Nucleus accumbens (tissue), 56 donors: Measurements from ENCODE around the gene MIF.

Experiments used
- DNase-seq, 56 donors: peaks; one replicate each; lab custom pipeline; 2025; lab: John Stamatoyannopoulos, UW

MIF gene

GRCh38 chr22:23874871-23875270, 19.3 kb upstream of the MIF start:
- DNase-seq, result no peak

GRCh38 chr22:23875801-23876200, 18.4 kb upstream of the MIF start:
- DNase-seq, result no peak

DNA sequence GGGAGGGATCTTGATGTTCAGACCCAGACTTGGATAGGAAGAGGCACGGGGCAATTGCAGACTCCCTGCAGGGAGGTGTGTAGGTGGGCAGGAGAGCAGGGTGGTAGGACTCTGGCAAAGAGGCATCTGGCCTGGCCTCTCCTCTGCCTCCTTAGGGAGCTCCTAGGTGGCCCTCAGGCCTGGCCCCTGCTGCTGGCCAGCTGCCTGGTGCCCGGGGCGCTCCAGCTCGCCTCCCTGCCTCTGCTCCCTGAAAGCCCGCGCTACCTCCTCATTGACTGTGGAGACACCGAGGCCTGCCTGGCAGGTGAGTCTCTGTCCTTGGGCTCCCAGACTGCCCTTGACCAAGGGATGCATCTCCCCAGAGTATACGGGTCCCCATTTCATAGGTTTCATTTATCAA, 16.6 kb upstream of the MIF start:
- no peak for DNase-seq

DNA sequence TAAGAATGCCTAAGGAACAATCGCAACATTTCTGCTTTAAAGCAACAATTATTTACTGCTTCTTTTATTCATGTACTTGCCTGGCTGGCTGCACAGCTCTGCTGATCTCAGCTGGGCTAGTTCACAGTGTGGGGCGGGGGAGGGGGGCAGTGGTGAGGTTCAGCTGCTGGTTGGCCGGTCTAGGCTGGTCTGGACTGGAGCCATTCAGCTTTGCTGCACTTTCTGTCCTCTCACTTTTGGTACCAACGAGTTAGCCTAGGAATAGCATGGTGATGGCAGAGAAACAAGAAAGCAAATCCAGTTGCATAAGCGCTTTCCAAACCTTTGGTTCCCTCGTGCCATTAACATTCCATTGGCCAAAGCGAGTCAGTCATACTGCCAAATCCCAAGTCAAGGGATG, 16.0 kb upstream of the MIF start:
- peak in 10 of 56 donors; percentile 9 to 55 (median 24) for DNase-seq

DNA sequence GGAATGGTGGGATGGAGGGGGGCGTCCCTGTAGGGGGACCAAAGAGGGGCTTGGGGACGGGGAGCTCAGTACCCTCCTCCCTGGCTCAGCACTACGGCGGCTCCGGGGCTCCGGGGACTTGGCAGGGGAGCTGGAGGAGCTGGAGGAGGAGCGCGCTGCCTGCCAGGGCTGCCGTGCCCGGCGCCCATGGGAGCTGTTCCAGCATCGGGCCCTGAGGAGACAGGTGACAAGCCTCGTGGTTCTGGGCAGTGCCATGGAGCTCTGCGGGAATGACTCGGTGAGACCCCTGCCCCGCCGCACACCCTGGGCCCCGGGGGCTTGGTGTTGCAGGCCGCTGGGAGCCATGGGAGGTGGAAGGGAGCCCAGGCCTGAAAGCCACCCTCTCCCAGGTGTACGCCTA, 11.8 kb upstream of the MIF start:
- no peak for DNase-seq

DNA sequence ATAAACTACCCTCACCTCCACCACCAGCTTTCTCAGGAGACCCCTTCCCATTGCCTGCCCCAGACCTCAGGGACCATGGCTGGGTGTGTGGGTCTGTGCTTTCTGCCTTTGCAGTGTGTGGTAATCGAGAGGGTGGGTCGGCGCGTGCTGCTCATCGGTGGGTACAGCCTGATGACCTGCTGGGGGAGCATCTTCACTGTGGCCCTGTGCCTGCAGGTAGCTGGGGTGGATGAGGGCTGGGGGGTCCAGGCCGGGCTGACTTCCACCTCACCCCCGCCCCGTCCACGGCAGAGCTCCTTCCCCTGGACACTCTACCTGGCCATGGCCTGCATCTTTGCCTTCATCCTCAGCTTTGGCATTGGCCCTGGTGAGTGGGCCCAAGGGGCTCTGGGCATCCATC, 10.5 kb upstream of the MIF start:
- DNase-seq, result no peak

DNA sequence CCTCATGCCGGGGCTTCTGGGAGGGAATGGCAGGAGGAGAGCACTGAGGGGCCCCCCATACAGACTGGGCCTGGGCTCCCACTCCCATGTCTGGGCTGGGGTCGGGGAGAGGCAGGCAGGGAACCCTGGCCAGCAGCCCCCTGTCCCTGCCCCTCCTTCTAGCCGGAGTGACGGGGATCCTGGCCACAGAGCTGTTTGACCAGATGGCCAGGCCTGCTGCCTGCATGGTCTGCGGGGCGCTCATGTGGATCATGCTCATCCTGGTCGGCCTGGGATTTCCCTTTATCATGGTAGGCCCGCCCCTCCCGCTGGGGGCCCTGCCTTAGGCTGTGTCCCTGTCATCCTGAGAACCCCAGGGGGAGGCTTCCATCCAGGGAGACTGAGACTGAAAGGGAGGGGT, 10.0 kb upstream of the MIF start:
- DNase-seq, result no peak

DNA sequence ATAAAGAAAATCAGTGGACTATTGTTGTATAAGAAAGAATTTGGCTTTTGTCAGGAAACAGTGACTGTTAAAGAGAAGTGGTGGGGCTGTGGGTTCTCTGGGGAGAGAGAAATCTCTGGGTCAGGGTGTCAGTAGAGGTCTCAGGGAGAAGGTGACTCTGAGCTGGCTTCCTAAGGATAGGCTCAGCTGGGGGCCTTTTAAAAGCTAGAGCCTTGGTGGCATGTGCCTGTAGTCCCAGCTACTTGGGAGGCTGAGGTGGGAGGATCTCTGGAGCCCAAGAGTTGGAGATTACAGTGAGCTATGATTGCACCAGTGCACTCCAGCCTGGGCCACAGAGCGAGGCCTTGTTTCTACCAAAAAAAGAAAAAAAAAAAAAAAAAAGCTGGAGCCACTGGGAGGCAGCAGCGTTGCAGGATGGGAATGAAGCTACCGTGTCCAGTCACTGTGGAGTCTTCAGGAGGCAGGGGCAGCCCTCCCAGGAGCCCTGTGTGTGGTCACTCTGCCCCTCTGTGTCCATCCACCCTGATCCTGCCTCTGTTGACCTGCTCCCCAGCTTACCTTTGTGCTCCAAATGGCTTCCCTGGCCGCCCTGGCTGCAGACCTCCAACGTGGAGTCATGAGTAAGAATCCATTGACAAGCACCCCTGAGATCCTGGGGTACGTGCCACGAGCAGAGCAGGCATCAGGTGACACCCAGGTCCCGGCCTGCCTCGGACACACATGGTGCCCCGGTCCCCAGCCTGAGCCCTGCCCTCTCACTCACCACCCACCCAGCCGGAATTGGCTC, 5.4 kb upstream of the MIF start:
- DNase-seq, result peak in 21 of 56 donors; percentile 11 to 66 (median 18)

- DNase-seq, result peak in 9 of 56 donors; percentile 12 to 36 (median 21)
Observed at GRCh38 chr22:23889620-23890019, 4.6 kb upstream of the MIF start.

- no peak for DNase-seq
Observed at GRCh38 chr22:23891726-23892125, 2.5 kb upstream of the MIF start.

- DNase-seq, result no peak
Observed at GRCh38 chr22:23892130-23892529, 2.1 kb upstream of the MIF start.

- DNase-seq, result no peak
Observed at GRCh38 chr22:23892706-23893105, 1.5 kb upstream of the MIF start.

DNA sequence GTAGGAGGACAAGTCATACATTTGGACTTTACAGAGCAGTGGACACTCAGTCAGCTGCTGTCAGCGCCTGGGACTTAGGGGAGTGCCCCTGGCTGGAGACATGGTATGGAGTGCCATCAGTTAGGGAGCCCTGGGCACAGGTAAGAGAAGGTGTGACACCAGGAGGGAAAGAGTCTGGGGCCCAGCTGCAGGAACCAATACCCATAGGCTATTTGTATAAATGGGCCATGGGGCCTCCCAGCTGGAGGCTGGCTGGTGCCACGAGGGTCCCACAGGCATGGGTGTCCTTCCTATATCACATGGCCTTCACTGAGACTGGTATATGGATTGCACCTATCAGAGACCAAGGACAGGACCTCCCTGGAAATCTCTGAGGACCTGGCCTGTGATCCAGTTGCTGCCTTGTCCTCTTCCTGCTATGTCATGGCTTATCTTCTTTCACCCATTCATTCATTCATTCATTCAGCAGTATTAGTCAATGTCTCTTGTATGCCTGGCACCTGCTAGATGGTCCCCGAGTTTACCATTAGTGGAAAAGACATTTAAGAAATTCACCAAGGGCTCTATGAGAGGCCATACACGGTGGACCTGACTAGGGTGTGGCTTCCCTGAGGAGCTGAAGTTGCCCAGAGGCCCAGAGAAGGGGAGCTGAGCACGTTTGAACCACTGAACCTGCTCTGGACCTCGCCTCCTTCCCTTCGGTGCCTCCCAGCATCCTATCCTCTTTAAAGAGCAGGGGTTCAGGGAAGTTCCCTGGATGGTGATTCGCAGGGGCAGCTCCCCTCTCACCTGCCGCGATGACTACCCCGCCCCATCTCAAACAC, 850 bp upstream of the MIF start:
- DNase-seq, result no peak

GRCh38 chr22:23894710-23895598, 771 bp downstream of the MIF start:
- DNase-seq, result peak in 44 of 56 donors; percentile 20 to 78 (median 58)

DNA sequence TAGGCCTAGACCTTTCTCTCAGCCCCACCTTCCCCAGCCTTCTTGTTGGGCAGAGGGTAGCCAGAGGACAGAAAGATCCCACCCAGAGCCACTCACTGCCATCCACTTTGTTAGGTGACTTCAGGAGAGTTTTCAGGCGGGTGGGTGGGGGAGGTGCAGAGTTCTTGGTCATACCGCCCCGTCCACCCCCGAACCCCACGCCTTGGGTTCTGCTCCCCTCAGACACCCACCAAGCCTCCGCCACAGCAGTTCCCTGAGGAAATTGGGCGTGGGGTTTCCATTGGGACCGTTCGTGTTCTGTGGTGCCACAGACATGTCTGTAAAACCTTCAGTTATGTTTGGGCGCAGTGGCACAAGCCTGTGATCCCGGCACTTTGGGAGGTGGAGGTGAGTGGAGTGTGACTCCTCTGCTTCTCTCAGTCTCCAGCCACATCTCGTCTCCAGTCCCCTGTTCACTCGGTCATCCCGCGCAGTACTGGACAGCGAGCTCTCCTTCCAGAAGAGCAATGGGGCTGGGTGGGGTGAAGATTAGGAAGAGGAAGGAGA, 1.5 kb downstream of the MIF start:
- DNase-seq, result peak in 1 of 56 donors; percentile 39

- DNase-seq, result no peak
Observed at GRCh38 chr22:23896166-23896522, 2.0 kb downstream of the MIF start.

DNA sequence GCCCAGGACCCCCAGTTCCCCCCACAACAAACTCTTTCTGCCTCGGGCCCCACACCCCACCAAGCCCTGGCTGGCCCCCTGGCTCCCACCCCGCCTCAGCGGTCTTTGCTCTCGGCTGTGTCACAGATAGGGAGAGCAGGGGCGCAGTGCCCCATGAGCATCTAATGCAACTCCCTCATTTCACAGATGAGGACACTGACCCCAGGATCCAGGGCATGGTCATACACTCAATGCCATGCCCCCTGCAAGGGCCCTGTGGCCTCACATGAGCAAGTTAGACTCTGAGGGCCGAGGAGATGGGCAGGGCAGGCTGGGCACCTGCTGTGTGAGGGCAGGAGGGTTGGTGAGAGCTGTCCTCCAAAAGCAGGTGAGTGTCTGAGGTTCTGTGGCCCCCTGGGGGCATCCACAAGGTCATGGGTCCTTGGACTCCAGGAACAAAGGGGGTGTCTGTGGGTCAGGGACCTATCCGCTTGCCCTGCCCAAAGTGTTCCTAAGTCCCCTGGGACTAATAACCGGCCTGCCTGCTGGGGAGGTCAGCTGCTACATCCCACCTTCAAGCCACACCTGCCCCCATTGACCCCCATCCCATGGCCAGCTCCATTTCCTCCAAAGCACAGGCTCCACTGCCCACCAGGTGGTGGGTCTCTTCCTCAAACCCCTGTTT, 2.5 kb downstream of the MIF start:
- DNase-seq, result no peak

GRCh38 chr22:23897320-23897719, 3.1 kb downstream of the MIF start:
- DNase-seq, result no peak

GRCh38 chr22:23898006-23898974, 4.1 kb downstream of the MIF start:
- DNase-seq, result peak in 7 of 56 donors; percentile 13 to 36 (median 17)
